DMS153 treated with DMSO at 0.1 percent for 48 hours (cell line): ENCODE data around the gene PGP.
"Not testable (repeated sequence)": the region's sequence is repeated elsewhere in the genome, so short reads cannot be mapped to it uniquely, and the experiment has no call there.

Source experiments
- DNase-seq: peaks from one replicate; lab custom pipeline; 2025; ENCODE audit not compliant: unreplicated experiment; lab: John Stamatoyannopoulos, UW

Gene PGP

GRCh38 chr16:2214719-2214968 is at the start of gene PGP:
TSS of gene PGP (minus strand) at chr16:2214840. CDS start at chr16:2214777, 63 bp downstream.
- DNase-seq: no peak

DNA sequence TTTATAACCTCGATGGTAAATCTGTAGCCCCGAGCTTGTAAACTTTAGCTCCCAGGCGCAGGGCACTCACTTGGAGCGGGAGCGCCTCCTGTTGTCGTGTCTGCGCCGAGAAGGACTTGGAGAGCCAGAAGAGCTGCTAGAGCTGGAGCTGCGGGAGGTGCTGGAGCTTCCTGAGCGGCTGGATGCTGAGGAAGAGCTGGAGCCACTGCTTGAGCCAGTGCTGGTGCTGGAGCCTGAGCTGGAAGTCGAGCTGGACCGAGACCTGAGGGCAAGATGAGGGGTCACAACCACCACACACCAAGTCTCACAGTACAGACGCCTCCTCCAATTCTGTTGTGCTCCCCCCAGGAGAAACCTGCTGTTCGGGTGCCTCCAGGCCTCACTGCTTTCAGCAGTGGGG is 48.4 kb upstream of the PGP start:
- not testable (repeated sequence) for DNase-seq

DNA sequence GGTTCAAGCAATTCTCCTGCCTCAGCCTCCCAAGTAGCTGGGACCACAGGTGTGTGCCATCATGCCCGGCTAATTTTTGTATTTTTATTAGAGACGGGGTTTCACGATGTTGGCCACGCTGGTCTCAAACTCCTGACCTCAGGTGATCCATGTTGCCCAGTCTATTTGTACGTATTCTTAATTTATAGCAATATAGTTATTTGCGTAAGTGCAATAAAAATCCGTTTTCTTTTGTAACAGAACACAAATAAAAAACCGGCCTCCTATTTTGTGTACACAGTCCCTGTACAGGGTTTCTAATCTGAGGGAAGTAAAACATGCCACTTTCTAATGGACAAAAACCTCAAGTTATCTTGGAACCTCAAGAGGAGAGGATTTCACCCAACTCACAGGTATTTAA is 45.6 kb upstream of the PGP start:
- no peak for DNase-seq

DNA sequence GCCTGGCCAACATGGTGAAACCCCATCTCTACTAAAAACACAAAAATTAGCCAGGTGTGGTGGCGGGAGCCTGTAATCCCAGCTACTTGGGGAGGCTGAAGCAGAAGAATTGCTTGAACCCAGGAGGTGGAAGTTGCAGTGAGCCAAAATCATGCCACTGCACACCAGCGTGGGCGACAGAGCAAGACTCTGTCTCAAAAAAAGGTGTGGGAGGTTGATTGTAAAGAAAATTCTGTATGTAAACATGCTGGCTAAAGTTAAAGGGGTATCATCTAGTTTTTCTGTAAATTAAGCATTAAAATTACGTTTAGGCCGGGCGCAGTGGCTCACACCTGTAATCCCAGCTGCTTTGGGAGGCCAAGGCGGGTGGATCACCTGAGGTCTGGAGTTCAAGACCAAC is 43.9 kb upstream of the PGP start:
- DNase-seq: not testable (repeated sequence)

- no peak for DNase-seq
These were observed 43.1 kb upstream of the PGP start for GRCh38 chr16:2257726-2258125.

- no peak for DNase-seq
These were observed 42.0 kb upstream of the PGP start for GRCh38 chr16:2256531-2257140.

GRCh38 chr16:2253293-2253692 is 38.7 kb upstream of the PGP start:
- DNase-seq: no peak

- DNase-seq: no peak
These were observed 38.1 kb upstream of the PGP start for GRCh38 chr16:2252806-2253148.

GRCh38 chr16:2251296-2252111 is 36.9 kb upstream of the PGP start, which contains the start of gene ECI1:
TSS of gene ECI1 (minus strand) at chr16:2251587. CDS start at chr16:2251566, 21 bp downstream.
- peak; percentile 87 for DNase-seq

GRCh38 chr16:2250652-2251295 is 36.1 kb upstream of the PGP start:
- no peak for DNase-seq

DNA sequence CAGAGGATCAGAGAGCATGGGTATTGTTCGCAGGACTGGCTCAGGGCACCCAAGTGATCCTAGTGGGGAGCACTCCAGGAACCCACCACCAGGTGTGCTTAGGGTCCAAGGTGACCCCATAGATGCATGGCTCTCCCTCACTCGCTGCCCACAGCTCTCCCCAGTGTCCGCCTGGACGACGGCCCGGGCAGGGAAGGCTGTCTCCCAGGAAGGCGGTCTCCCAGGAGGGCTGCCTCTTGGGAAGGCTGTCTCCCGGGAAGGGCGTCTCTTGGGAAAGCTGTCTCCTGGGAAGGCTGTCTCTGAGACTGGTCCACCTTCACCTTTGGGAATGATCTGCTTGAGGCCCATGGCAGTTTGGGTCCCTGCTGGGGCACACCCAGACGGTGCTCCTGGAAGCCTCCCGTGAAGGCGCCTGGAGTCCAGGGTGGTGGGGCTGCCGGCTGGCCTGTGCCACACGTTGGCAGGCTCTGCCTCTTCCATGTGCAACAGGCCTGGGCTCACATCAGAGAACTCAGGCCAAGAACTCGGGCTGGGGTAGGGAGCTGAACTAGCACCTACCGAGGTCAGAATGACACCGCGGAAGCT is 31.8 kb upstream of the PGP start:
- no peak for DNase-seq

GRCh38 chr16:2244926-2245795 is 30.5 kb upstream of the PGP start:
- no peak for DNase-seq

- no peak for DNase-seq
These were observed 29.7 kb upstream of the PGP start for GRCh38 chr16:2244301-2244700.

DNA sequence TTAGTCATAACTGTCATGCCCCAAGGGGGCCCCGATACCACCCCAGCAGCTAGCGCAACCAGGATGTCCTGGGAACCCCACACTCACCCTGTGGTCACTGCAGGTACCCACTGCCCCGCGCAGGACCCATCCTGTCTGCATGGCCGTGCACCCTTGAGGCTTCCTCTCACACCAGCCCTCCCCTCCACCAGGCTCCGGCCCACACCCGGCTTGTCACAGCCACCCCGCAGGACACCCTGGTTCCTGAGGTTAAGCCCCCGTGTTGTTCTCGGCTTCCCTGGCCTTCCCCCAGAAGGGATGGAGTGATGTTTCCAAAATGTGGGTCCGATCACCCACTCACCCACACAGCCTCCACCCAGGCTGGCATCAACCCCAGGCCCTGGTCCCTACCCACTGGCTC is 29.1 kb upstream of the PGP start:
- DNase-seq: no peak

- DNase-seq: no peak
These were observed 28.4 kb upstream of the PGP start for GRCh38 chr16:2243031-2243528.

DNA sequence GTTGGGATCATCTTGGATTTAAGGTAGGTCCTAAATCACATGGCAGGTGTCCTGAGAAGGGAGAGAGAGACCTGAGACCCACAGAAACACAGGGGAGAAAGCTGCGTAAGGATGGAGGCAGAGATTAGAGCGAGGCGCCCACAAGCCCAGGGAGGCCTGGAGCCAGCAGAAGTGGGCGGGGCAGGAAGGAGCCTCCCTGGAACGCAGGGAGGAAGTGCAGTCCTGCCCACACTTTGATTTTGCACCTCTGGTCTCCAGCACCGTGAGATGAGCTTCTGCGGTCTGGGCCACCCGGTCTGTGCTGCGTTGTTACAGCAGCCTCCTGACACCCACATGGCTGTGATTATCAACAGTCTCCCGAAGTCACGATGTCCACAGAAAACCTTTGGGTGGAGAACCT is 28.0 kb upstream of the PGP start:
- DNase-seq: no peak

- not testable (repeated sequence) for DNase-seq
These were observed 25.7 kb upstream of the PGP start for GRCh38 chr16:2240331-2240730.

DNA sequence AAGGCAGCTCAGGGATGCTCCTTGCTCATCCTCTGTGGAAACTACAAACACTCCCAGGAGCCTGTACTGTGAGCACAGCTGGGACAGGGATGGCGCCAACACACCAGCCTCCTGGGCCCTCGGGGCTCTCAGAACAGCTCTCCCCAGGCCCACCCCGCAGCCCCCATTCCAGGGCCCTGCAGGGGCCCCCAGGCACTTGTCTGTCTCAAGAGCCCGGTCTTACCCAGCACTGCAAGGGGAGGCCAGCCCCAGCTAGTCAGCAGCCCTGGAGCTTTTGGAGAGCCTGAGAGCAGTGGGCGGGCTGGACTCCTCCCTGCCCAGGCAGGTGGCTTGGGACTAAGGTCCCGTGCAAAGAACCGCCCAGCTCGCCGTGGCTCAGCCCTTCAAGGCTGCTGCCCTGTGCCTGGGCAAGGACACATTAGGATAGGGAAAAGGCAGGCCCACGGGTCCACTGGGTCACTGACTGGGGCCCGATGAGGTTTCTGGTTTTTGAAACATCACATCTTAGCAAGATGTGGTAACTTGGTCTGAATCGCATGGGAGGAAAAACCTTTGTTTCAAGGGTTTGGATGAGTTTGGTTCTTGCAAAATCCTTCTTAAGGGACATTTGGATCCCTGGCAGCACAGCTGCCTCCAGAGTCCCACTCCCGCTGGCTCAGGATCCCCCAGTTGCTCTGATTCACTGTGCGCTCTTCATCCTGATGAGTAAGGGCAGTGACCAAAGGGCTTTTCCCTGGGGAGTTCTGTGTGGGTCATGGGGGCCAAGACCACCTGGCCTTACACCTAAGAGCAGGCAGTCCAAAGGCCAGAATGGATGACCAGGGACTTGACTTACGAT is 24.4 kb upstream of the PGP start:
- no peak for DNase-seq

DNA sequence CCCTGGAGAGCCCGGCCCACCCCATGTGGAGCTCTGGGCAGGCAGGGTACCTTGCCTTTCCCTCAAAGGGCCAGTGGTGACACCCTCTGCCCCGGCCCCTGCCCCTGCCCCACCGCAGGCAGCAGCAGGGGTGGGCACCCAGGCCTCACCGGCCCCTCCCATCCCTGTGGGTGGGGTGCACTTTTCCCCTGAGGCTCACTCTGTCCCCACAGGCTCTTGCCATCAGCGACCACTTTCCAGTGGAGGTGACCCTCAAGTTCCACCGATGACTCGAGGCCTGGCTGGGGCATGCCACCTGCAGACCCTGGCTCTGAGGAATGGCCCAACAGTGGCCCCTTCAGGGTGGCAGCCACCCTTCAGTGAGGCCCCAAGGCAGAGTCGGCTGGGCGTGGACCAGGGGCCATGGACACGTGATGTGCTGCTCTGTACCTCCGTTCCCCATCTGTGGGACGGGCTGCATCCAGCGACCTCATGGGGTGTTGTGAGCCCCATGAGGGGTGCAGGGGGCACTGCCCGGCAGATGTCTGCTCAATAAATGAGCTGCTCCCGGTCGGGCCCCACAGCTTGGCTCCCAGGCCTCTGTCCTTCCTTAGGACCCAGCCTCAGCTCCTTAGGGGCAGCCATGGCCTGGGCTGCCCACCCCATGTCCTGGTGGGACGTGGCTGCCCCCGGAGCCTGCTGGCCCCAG is 23.7 kb upstream of the PGP start:
- DNase-seq: no peak
